GM21529 (cell line): ENCODE data around the gene VSTM2B.

Source experiments
- ATAC-seq: cut with Tn5 transposase; IDR thresholded peaks from one replicate; pipeline ENCODE4 v1.9.1; 2021; ENCODE audit not compliant: unreplicated experiment

VSTM2B gene

DNA sequence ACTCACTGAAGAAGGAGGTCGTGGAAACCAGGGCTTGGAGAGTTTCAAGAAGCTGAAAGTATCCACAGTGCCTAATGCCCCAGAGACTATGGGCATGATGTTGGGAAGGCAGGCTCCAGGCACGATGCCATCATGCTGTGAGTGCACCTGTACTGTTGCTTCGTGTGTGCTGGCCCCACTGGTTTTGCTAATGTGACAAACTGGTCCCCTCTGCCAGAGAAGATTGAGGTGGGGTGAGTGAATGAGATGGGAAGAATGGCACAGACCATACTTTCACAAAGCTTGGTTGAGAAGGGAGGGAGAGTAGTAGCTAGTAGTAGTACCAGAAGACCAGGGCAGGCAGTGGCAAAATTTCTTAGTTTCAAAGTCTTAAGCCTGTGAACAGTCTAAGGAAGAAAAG, 61.3 kb downstream of the VSTM2B start:
- ATAC-seq, result no peak

- peak; percentile 94 for ATAC-seq
Observed at GRCh38 chr19:29587518-29587986, 61.8 kb downstream of the VSTM2B start.

GRCh38 chr19:29588095-29588494, 62.3 kb downstream of the VSTM2B start:
- ATAC-seq, result no peak

DNA sequence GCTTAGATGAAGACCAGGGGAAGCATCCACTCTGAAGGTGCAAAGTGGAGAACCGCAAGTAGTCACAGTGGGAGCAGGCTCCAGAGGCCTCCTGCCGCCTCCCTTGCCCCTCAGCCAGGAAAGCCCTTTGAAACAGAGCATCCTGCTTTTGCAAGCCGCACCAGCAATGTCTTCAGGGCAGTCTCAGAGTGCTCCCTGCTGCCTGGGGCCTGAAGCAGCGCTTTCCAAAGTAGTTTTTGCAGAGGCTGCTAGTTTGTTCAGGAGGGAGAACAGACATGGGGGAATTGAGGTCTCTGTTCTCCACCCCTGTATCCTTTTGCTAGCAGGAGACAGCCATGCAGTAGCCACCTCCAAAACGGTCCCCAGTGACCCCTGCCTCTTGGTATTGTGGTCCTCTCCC, 64.5 kb downstream of the VSTM2B start:
- ATAC-seq, result no peak

DNA sequence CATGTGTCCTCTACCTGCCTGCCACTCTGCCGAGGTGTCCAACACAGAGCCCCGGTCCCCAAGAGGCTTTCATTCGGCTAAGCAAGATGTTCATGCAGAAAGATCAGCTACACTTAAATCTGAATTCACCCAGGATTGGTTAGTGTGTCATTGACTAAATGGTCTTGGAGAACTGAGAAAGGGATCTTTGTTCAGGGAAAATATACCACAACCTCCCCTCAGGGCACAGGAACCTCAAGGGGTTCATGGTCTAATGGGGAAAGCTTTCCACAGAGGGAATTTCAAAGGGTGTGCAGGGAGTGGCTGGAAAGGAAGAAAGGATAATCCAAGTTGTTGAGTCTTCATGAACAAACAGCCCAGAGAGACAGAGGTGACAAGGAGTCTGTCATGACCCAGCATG, 65.9 kb downstream of the VSTM2B start:
- ATAC-seq, result no peak

DNA sequence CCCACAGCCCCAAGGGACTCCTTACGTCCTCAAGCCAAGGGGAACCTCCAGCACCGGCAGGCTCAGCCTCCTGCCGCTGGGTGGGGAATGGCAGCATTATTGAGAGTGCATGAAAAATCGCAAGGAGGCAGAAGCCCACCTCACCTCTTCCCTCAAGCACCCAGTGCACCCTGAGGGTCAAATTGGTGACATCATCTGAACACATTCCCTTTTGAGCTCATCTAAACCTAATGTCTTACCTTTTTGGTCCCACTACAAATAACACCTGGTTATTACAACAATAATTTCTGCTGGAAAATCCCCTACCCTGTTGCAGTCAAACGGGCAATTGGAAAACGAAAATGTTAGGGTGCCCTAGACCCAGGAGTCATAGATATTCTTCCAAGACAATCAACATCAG, 68.1 kb downstream of the VSTM2B start:
- ATAC-seq, result no peak

- ATAC-seq, result no peak
Observed at GRCh38 chr19:29596080-29596727, 70.4 kb downstream of the VSTM2B start.

DNA sequence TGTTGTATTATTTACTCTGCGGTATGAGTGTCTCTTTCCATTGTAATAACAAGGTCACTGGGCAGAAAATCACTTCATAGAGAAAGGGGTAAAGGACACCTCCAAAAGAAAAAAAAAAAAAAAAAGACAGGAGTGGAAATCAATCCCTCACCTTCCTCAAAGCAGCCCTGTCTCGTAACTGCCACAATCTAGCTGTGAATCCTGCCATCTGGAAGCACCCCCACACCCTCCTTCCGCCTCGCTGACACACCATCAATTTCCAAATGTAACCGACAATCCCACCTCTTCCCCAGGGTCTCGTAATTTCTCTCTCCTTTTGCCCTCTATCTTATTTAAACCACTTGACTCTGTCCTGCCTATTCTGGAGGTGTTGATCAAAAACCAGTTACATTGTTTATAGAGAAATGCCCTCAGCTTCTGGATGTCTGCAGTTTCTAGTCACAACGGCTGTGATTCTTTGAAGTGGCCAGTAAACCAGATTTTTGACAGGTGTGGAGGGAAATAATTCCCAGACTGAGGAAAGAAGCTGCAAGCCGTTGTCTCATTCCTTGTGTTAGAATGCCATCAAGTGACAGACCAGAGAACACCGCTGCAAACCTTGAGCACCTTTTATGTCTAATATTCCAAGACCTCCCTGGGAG, 71.2 kb downstream of the VSTM2B start:
- no peak for ATAC-seq

DNA sequence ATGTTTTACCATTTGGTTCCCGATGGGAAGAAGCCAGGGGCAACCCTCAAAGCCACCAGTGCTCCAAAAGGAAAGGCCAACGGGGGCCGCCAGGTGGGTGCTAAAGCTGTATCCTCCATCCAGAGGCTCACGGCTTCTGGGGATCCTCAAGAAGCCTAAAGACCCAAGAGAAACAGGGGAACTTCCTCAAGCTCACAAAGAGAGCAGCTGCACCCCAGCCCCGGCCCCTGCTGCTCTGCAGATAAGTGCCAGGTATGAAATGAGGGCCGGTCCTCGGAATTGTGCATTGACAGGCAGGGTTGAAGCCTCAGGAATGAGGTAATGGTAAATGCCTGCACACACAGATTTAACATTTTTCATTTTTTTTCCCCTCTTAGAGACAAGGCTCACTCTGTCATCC, 72.2 kb downstream of the VSTM2B start:
- ATAC-seq, result no peak

DNA sequence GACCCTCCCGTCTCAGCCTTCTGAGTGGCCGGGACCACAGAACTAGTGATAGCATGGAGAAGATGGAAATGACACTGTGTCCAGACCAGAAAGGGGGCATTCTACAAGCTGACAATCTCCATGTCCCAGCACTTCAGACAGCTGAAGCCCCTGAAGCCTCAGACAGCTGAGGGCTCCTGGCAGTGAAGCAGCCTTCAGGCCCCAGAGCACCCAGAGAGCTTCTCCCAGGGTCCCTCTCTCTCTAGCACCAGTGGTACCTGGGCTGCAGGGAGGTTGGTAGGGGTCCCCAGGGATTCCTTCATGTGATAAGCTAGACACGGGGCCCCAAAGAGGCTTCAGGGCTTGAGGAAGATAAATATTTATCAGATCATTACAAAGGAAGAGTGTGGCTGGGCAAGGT, 72.7 kb downstream of the VSTM2B start:
- no peak for ATAC-seq

DNA sequence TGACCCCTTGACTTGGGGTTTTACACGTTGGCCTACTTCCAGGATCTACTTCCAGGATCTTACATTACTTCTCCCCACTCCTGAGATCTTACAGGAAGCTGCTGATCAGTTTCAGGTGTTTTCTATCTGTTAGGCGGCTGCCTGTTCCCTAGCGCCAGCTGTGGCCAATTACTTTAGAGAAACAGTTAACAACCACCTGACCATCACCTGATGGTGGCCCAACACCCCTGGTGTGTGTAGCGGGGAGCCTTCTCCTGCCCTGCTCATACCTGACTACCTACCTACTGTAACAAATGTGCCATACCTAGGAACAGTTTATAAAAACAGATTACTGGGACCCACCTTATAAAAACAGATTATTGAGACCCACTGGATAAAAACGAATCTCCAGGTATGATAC, 77.5 kb downstream of the VSTM2B start:
- no peak for ATAC-seq

DNA sequence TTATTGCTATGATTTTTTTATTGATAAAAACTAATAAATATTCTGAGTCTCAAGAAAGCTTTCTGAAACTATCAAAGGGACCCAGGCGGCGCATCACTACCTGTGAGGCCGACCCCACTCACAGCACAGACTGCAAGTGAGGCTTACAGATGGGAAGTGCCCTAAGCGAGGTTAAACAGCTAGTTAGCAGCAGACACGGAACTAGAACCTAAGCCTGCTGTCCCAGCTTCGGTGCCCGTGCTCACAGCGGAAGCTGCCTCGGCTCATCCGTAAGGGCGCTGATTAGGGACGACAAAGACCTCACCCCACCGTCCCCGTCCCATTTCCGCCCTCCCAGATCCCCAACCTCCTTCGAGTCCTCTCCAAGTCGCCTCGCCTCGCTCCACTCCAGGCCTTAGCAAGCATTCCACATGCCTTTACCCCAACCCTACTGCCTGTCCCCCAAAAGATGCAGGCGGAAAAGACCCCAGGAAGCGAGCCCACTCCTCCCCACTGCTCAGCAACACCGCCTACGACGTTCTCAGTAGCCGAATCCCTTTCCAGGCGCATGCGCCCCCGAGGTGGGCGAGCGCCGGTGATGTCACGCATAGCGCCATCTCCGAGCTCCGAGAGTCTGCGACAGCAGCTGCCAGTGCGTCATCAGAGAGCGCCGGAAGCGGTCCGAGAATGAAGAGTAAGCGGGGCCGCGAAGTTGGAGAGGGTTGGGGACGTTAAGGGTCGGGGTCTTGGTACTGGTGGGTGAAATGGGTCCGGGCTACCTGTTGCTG, 80.0 kb downstream of the VSTM2B start, which contains the start of gene POP4:
Gene POP4, plus strand, starts transcription at position 631 of the 767 bp plus-strand sequence. Its CDS starts 36 bp downstream, at position 667.
- peak; percentile 71 for ATAC-seq

- no peak for ATAC-seq
Observed at GRCh38 chr19:29606420-29606747, 80.6 kb downstream of the VSTM2B start.

DNA sequence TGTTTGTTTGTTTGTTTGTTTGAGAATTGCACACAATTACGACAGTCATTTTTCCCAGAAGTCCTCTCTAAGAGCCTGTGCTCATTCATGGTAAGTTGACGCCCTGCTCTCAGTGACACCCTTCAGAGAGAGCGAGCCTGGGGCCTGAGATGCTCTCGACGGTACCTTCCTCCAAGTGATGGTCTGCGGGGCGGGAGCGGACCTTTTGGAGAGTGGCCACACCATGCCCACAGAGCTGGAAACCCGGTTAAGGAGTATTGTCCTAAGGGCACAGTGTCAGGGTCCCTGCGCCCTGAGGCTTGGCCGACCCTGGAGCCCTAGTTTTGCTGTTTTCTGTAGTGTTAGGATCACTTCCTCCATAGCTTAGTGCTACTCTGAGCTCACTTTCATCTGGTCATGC, 83.8 kb downstream of the VSTM2B start:
- no peak for ATAC-seq

DNA sequence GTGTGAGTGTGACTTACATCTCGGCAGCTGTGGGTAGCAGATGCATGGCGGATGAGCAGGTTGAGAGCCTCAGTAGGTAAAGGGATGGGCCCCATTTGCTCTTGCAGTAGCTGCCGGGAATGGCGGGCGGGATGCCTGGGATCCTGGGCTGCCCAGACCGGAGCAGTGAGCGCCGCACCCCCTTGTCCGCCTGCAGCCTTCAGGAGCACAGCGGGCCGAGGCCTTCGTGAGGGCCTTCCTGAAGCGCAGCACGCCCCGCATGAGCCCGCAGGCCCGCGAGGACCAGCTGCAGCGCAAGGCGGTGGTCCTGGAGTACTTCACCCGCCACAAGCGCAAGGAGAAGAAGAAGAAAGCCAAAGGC, 84.4 kb downstream of the VSTM2B start:
- no peak for ATAC-seq

DNA sequence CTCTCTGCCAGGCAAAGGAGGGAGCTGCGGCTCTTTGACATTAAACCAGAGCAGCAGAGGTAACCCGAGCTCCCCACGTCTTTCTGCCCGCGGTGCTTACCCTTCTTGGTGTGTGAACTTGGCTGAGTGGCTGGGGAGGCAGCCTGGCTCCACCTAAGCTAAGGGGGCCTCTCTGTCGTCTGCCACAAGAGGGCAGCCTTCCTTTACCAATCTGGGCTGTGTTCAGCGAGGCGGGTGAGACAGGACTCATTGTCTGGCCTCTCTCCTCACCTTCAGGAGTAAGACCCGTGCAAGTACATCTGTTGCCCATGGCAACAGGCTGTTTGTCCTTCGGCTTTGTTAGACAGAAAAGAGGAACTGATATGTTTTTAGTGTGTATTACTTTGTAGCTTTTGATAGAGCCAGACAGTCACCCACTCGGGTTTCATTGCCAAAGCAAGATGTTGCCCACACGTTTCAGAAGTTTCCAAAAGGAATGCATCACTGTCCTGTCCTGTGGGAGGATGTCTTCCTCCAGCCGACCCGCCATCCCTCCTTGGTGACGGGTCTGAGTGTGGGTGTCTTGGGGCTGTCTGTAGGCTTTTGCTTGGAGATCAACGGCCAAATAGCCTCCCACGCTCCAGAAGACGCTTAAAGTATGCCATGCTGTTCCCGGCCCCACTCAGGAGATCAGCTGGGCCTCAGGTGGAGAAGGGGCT, 84.9 kb downstream of the VSTM2B start:
- ATAC-seq, result peak; percentile 69

- ATAC-seq, result no peak
Observed at GRCh38 chr19:29612121-29612520, 86.3 kb downstream of the VSTM2B start.

- no peak for ATAC-seq
Observed at GRCh38 chr19:29612801-29613595, 87.2 kb downstream of the VSTM2B start.

DNA sequence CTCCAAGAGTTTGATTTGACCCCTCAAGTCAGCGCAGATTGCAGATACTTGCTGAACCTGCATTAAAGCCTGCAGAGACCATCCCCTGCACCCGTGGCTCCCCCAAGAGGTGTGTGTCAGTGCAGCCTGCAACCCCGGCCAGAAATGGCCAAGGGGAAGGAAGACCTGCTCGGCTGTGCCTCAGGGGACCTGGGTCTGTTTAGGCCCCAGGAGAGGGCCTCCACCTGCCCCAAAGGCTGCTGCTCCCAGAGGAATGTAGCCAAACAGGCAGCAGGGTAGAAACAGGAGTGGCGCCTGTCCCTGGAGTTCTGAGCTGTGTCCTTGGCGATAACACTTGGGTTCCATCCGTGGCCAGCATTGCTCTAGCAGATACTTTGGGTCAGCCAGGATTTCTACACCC, 88.3 kb downstream of the VSTM2B start:
- no peak for ATAC-seq
